Hepatocyte (in vitro differentiated cells): Measurements from ENCODE around the gene SLFN5. TPM values are rescaled to one million over a fixed set of nuclear protein-coding genes. Genes with fewer than 3 reads are reported as not detected.

ENCODE experiments used
- DNase-seq: peaks from one replicate; pipeline ENCODE4 v3.0.0-alpha.2; 2016; ENCODE audit warnings: low spot score
- H2AFZ ChIP-seq: fragments of 200-600 bp; sonication (generic); 2 replicates; pipeline ENCODE4 v1.6.0; 2016; ENCODE audit warnings: antibody characterized with exemption, mild to moderate bottlenecking
- H3K27ac ChIP-seq: fragments of 200-600 bp; sonication (generic); 2 replicates; pipeline ENCODE4 v1.5.1; 2016; ENCODE audit warnings: mild to moderate bottlenecking
- H3K27me3 ChIP-seq: fragments of 200-600 bp; sonication (generic); 2 replicates; pipeline ENCODE4 v1.6.1; 2016
- H3K36me3 ChIP-seq: fragments of 200-600 bp; sonication (generic); replicated peaks from 2 replicates; pipeline ENCODE4 v1.5.1; 2016; ENCODE audit warnings: low read depth; ENCODE audit not compliant: insufficient read depth
- H3K4me1 ChIP-seq: fragments of 200-600 bp; sonication (generic); 2 replicates; pipeline ENCODE4 v1.5.1; 2016; ENCODE audit warnings: mild to moderate bottlenecking, moderate library complexity; ENCODE audit not compliant: insufficient read depth
- H3K4me2 ChIP-seq: fragments of 200-600 bp; sonication (generic); 2 replicates; pipeline ENCODE4 v1.6.0; 2016
- H3K4me3 ChIP-seq: fragments of 200-600 bp; sonication (generic); 2 replicates; pipeline ENCODE4 v1.5.1; 2016; ENCODE audit warnings: mild to moderate bottlenecking
- H3K79me2 ChIP-seq: fragments of 200-600 bp; sonication (generic); 2 replicates; pipeline ENCODE4 v1.6.0; 2017; ENCODE audit warnings: mild to moderate bottlenecking
- H3K9me2 ChIP-seq: fragments of 200-600 bp; sonication (generic); replicated peaks from 2 replicates; pipeline ENCODE4 v1.6.0; 2017; ENCODE audit warnings: mild to moderate bottlenecking; ENCODE audit not compliant: insufficient read depth
- H3K9me3 ChIP-seq: fragments of 200-600 bp; sonication (generic); 2 replicates; pipeline ENCODE4 v1.5.1; 2016; ENCODE audit warnings: low read depth, mild to moderate bottlenecking
- H4K20me1 ChIP-seq: fragments of 200-600 bp; sonication (generic); 2 replicates; pipeline ENCODE4 v1.6.0; 2016; ENCODE audit warnings: mild to moderate bottlenecking; ENCODE audit not compliant: insufficient read depth, poor library complexity, severe bottlenecking
- CTCF ChIP-seq: fragments of 200-600 bp; sonication (generic); IDR thresholded peaks from 2 replicates; pipeline ENCODE4 v1.5.1; 2016; ENCODE audit warnings: antibody characterized with exemption, mild to moderate bottlenecking; ENCODE audit not compliant: poor library complexity
- EZH2 ChIP-seq: fragments of 200-600 bp; sonication (generic); IDR thresholded peaks from 2 replicates; pipeline ENCODE4 v1.6.1; 2016; ENCODE audit warnings: antibody characterized with exemption, mild to moderate bottlenecking, borderline replicate concordance
- EZH2phosphoT487 ChIP-seq: fragments of 200-600 bp; sonication (generic); IDR thresholded peaks from one replicate; pipeline ENCODE4 v1.6.1; 2018; ENCODE audit warnings: antibody characterized with exemption, mild to moderate bottlenecking, low read depth, moderate library complexity; ENCODE audit not compliant: unreplicated experiment, severe bottlenecking
- WGBS: methylation state at CpG from one replicate; pipeline ENCODE4 v1.1.6; 2016; ENCODE audit warnings: low lambda C conversion rate; ENCODE audit errors: missing lambda C conversion rate; 5-methylcytosine and 5-hydroxymethylcytosine counted together
- polyA plus RNA-seq: library from polyadenylated mRNA; unstranded; fragments of >200 nt; fragmentation: Nextera tagmentation; extraction: Ambion mirVana; gene quantifications from 2 replicates; pipeline ENCODE4 v1.2.1, GENCODE V29; 2016
- total RNA-seq: library from RNA; depleted of rRNA; stranded (reverse); fragments of >200 nt; gene quantifications from 2 replicates; pipeline ENCODE4 v1.2.3, GENCODE V29; 2014

SLFN5 gene
- total and polyA plus RNA-seq, 2 experiments from 2014 or later = 1.7 to 9.5 TPM

GRCh38 chr17:35284955-35285354, 42.1 kb downstream of the SLFN5 start:
- no peaks in the 10 kb centered on the region for H3K9me2 ChIP-seq
- no peak overlapping the region for H2AFZ ChIP-seq
- H3K4me2 ChIP-seq = no peak overlapping the region
- no peak overlapping the region for H3K4me3 ChIP-seq
- H3K27ac ChIP-seq = no peak overlapping the region
- no peaks in the 10 kb centered on the region for H3K27me3 ChIP-seq
- WGBS = 85% methylated on average over 2 of the region's 2 CpGs
- no peaks in the 10 kb centered on the region for H4K20me1 ChIP-seq
- H3K36me3 ChIP-seq = no peaks in the 10 kb centered on the region
- H3K4me1 ChIP-seq = no peaks in the 10 kb centered on the region
- no peak for DNase-seq
- TF ChIP-seq EZH2phosphoT487 (no peak), EZH2 (no peak), CTCF (no peak)
- no peaks in the 10 kb centered on the region for H3K9me3 ChIP-seq
- H3K79me2 ChIP-seq = no peaks in the 10 kb centered on the region

GRCh38 chr17:35286120-35286781, 43.4 kb downstream of the SLFN5 start:
- Histone ChIP-seq H3K27me3 (no peaks in the 10 kb centered on the region), H3K4me1 (no peaks in the 10 kb centered on the region), H3K36me3 (no peaks in the 10 kb centered on the region), H3K4me3 (no peak overlapping the region), H4K20me1 (no peaks in the 10 kb centered on the region), H3K9me2 (no peaks in the 10 kb centered on the region), H3K79me2 (no peaks in the 10 kb centered on the region), H3K27ac (no peak overlapping the region), H3K4me2 (no peak overlapping the region), H2AFZ (no peak overlapping the region), H3K9me3 (no peaks in the 10 kb centered on the region)
- WGBS = 54% methylated on average over 2 of the region's 2 CpGs
- TF ChIP-seq EZH2 = no peak
- DNase-seq = no peak

- H3K4me2 ChIP-seq = no peak overlapping the region
- DNase-seq = no peak
- no peak overlapping the region for H2AFZ ChIP-seq
- no peaks in the 10 kb centered on the region for H3K79me2 ChIP-seq
- H3K4me3 ChIP-seq = no peak overlapping the region
- no peaks in the 10 kb centered on the region for H3K4me1 ChIP-seq
- TF ChIP-seq EZH2phosphoT487 = no peak
- no peak for TF ChIP-seq CTCF
- no peak for TF ChIP-seq EZH2
- H4K20me1 ChIP-seq = no peaks in the 10 kb centered on the region
- no peaks in the 10 kb centered on the region for H3K9me2 ChIP-seq
- H3K36me3 ChIP-seq = no peaks in the 10 kb centered on the region
- no peaks in the 10 kb centered on the region for H3K27me3 ChIP-seq
- WGBS = no CpG with 5 or more reads among the region's 1 CpG
- H3K9me3 ChIP-seq = no peaks in the 10 kb centered on the region
- no peak overlapping the region for H3K27ac ChIP-seq
These were observed 44.5 kb downstream of the SLFN5 start for GRCh38 chr17:35287286-35287811.

GRCh38 chr17:35289222-35289621, 46.4 kb downstream of the SLFN5 start:
- Histone ChIP-seq H3K9me2 (no peaks in the 10 kb centered on the region), H3K27ac (no peak overlapping the region), H3K4me1 (no peaks in the 10 kb centered on the region), H3K9me3 (no peaks in the 10 kb centered on the region), H3K27me3 (no peaks in the 10 kb centered on the region), H4K20me1 (no peaks in the 10 kb centered on the region), H3K4me2 (no peak overlapping the region), H3K4me3 (no peak overlapping the region), H2AFZ (no peak overlapping the region), H3K79me2 (no peaks in the 10 kb centered on the region), H3K36me3 (no peaks in the 10 kb centered on the region)
- WGBS = 87% methylated on average over 1 of the region's 1 CpG
- no peak for TF ChIP-seq EZH2phosphoT487
- no peak for TF ChIP-seq EZH2
- TF ChIP-seq CTCF = no peak
- no peak for DNase-seq
